GM21786 (cell line): Measurements from ENCODE around the gene FITM1.

Experiments
- ATAC-seq: cut with Tn5 transposase; IDR thresholded peaks from one replicate; pipeline ENCODE4 v1.9.1; 2021; ENCODE audit not compliant: unreplicated experiment

FITM1 gene

DNA sequence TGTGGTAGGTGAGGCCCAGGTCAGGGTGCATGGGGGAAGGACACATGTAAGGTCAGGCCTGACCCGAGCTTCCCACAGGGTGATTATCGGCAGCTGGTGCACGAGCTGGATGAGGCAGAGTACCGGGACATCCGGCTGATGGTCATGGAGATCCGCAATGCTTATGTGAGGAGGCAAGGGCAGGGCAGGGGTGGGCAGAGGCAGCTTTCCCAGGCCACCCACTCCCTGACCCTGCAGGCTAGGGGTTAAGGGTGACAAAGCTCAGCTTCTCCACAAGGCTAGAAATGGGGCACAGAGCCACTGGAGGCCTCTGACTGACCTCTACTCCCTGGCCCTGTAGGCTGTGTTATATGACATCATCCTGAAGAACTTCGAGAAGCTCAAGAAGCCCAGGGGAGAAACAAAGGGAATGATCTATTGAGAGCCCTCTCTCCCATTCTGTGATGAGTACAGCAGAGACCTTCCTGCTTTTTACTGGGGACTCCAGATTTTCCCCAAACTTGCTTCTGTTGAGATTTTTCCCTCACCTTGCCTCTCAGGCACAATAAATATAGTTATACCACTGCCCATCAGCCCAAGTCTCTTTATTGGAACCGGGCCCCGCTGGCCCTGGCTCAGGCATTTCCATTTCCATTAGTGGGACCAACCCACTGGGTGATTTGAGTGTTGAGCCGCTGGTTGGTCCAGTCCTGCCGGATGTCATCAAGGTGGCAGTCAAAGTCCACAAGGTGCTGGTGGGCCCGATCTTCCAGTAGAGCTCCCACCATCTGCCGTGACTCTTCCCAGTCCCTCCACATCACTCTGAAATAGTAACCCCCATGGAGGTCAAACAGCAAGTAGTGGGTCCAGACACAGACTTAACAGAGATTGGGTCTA, 8.2 kb downstream of the FITM1 start:
- no peak for ATAC-seq

GRCh38 chr14:24139272-24139934, 8.9 kb downstream of the FITM1 start:
- no peak for ATAC-seq

DNA sequence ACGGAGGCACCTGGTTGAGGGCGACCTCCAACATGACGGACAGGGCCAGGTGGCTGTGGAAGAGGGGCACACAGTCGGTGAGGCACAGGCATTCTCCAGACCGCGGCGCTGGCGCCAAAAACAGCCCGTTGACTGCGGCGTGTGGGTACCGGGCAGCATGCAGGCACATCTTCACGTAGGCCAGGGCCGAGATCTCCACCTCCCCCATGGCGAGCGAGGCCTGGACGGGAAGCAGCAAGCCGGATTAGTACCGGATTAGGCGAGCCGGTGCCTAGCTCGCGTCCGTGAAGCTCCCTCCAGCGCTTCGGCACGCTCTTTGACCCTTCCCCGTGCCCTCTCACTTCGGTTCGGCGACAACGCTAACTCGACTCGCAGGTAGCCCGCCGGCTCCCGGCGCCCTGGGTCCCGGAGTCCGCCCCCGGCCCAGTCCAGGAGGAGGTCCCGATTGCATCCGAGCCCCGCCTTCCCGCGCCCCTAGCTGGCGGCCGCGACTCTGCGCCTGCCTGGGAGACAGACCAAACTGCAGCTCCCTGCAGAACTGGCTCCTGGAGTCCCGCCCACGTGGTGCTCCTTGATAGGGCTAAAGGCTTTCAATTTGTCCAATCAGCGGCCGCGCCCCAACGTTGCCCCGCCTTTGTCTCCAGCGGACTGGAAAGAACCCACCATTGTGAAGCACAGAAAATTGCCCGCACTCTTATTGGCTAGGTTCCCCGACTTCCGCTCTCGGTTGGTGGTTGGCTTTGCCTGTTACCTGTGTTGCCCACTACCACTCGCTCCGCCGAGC, 10.8 kb downstream of the FITM1 start, which contains the start of gene EMC9:
Gene EMC9 (minus strand): TSS at position 495 of the 784 bp plus-strand sequence. CDS start 287 bp downstream, at position 208.
- ATAC-seq: peak; percentile 89

DNA sequence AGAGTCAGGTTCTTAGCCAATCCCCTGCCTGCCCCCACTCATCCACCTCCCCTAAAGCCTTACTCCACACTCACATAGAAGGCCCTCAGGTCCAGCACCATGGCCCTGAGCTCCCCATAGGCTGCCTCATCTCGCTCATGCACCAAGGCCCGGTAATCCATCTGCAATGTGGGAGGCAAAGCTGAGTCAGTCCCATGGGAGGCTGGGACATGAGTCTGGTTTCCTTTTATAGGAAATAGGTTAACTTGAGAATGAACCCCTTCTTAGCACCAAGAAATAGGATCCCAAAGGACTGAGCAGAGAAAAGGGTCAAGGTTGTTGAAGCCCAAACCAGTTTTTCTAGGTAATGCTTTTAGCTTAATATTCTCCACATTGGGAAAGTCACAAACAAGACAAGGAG, 13.1 kb downstream of the FITM1 start:
- no peak for ATAC-seq

GRCh38 chr14:24144451-24144850, 14.0 kb downstream of the FITM1 start:
- no peak for ATAC-seq

GRCh38 chr14:24145219-24145618, 14.8 kb downstream of the FITM1 start:
- ATAC-seq: no peak

DNA sequence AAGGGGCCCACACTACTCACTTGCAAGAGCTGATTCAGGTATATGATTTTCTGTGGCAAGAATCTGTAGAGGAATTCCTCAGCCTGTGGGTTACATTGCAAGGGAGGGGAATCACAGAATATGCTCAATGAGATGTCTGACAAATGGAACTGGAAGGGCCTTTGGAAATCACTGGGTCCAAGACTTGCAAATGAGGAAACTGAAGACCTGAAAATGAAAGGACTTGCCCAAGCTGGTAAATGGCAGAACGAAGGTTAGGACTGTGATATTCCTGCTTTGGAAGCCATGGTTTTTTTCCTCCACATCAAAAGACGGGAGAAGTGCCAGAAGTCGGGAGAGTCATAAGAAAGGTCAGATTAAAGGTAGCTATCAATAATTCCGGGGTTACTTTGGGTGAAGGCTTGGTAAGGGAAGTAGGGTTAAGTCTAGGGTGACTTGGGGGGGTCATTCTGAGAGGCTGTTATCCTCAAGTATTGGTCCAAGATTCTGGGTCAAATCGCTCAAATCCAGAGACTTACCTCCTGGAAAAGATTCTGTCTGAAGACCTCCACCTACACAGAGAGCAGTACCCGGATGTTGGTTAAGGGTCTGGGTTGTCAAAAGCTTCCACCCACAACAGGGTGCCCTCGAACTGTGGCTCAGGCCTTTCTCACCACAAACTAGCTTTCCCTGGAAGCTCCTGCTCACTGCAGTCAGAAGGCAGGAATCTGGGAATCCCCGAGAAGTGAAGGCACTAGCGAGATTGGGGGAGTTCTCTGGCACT, 15.4 kb downstream of the FITM1 start:
- ATAC-seq: no peak

- ATAC-seq: peak; percentile 58
Measured at GRCh38 chr14:24146453-24146977, 16.1 kb downstream of the FITM1 start, which contains the start of gene PSME2. Gene PSME2, minus strand, starts transcription at chr14:24146610. Its CDS starts 29 bp downstream, at chr14:24146581.

DNA sequence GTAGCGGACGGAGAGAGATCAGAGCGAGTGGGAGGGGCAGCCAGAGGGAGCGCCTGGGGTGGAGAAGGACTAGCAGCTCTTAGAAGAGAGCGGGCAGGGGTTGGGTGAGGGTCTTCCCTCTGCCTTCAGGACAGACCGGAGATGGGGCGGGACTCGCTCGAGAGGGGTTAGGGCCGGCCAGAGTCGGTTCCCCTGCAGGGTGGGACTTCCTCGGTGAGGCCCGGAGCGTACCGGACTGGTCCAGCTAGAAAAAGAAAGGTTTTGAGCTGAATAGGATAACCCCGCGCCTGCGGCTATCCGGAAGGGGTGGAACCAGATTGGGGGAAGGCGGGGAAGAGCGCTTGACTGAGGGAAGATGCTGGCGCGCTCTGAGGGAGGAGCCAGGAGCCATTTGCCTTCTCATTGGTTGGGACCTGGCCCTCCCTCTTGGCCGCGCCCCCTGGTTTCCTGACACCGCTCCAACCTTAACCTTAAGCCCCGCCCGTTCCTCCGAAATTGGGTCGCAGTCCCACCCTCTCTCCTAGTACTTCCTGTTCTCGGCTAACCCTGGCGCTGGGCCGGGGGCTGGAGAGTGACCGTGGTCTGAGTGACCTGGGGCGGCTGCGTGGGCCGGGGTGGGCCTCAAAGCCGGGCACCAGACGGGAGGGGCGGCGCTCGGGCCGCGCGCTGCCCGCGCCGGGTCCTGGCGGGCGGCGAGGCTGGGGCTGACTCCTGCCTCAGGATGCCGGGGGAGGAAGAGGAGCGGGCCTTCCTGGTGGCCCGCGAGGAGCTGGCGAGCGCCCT, 16.7 kb downstream of the FITM1 start, which contains the start of gene RNF31:
Gene RNF31 (plus strand): TSS at position 521 of the 783 bp plus-strand sequence. CDS start 201 bp downstream, at position 722.
- ATAC-seq: peak; percentile 78

- ATAC-seq: no peak
Measured at GRCh38 chr14:24147761-24148428, 17.4 kb downstream of the FITM1 start.

DNA sequence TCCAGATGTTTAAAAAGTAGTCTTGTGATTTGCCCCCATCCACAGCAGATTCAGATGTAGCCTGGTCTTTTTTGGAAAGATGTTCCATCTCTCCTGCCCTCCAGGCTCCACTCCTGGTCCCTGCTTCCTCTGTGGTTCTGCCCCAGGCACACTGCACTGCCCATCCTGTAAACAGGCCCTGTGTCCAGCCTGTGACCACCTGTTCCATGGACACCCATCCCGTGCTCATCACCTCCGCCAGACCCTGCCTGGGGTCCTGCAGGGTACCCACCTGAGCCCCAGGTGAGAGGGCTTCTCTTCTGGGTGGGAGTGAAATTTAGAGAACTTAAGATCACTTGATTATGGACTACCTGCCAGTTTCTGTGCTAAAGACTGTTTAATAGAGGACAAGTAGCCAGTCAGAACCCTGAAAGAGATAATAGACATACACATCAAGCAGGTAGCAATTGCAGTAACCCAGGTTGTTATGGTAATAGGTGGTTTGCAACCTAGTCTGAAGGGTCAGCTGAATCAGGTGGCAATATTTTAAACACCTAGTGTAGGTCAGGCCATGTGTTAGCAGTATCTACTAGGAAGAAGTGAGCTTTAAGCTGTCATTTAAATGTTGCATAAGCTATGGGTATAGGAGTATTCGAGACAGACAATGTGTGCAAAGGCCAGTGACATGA, 19.0 kb downstream of the FITM1 start:
- ATAC-seq: no peak

DNA sequence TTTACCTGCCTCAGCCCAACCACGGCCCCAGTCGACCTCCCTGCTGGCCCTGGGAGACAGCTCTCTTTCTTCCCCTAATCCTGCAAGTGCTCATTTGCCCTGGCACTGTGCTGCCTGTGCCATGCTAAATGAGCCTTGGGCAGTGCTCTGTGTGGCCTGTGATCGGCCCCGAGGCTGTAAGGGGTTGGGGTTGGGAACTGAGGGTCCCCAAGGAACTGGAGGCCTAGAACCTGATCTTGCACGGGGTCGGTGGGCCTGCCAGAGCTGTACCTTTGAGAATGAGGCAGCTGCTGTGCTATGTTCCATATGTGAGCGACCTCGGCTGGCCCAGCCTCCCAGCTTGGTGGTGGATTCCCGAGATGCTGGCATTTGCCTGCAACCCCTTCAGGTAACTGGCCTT, 19.6 kb downstream of the FITM1 start:
- ATAC-seq: no peak

DNA sequence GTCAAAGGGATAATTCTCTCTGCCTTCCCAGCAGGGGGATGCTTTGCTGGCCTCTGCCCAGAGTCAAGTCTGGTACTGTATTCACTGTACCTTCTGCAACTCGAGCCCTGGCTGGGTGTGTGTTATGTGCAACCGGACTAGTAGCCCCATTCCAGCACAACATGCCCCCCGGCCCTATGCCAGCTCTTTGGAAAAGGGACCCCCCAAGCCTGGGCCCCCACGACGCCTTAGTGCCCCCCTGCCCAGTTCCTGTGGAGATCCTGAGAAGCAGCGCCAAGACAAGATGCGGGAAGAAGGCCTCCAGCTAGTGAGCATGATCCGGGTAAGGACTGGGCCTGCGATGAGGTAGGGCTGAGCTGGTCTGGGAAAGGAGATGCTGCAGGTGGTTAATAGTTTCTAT, 20.1 kb downstream of the FITM1 start:
- no peak for ATAC-seq

GRCh38 chr14:24150993-24151392, 20.5 kb downstream of the FITM1 start:
- no peak for ATAC-seq

- ATAC-seq: no peak
Measured at GRCh38 chr14:24151404-24152080, 21.1 kb downstream of the FITM1 start.

DNA sequence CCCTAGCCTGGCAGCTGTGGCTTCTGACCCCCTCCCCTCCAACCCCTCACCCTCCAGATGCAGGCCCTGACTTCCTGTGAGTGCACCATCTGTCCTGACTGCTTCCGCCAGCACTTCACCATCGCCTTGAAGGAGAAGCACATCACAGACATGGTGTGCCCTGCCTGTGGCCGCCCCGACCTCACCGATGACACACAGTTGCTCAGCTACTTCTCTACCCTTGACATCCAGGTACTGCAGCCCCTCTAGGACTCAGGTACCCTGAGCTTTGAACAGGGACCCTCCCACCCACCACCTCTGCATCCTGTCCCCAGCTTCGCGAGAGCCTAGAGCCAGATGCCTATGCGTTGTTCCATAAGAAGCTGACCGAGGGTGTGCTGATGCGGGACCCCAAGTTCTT, 24.6 kb downstream of the FITM1 start:
- no peak for ATAC-seq

DNA sequence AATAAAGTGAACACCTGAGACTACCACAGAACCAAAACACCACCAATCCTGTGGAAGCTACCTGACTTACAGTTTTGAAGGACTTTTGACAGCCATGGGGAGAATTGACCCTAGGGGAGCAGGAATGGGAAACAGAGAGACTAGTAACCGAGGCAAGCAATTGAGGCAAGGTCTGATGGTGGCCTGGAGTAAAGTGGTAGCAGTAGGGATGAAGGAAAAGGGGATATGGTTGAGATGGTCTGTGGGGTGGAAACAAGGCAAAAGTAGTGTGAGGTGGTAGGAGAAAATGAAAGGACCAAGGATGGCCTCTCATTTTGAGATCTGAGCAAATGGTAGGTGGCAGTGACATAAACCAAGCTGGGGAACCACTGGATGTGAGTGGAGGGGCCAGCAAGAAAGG, 26.4 kb downstream of the FITM1 start:
- no peak for ATAC-seq

DNA sequence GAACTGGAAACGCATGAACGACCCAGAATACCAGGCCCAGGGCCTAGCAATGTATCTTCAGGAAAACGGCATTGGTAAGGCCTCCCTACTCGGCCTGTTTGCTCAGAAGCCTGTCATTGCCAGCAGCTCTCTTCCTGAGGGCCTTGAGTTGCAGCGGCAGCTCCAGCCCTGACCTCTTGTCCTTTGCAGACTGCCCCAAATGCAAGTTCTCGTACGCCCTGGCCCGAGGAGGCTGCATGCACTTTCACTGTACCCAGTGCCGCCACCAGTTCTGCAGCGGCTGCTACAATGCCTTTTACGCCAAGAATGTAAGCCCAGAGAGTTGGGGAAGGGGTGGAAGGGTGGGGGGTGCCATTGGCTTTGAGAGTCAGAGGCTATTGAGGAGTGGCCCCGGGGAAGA, 26.9 kb downstream of the FITM1 start:
- ATAC-seq: no peak
